HG02943 (cell line): ENCODE data around the gene PWP1.

ENCODE experiments used
- ATAC-seq: cut with Tn5 transposase; IDR thresholded peaks from one replicate; pipeline ENCODE4 v1.9.1; 2021; ENCODE audit warnings: mild to moderate bottlenecking, low read depth, moderate library complexity; ENCODE audit not compliant: unreplicated experiment

PWP1 gene

DNA sequence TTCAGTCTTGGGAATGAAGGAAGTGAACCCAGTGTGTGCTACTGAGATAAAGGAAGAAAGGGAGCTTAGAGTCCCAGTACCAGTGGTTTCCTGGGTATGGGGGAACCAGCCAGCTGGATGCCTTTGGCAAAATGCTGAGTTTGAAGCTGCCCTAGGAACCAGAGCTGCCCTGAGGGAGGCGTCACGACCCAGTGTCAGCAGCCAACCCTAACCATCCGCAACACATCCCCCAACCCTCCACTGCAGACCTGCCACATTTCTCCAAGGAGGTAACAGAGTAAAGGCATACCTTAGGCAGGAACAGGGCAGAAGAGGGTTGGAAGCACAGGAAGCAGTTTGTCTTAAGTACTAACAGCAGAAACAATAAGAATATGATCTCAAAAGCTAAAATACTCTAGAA is 46.8 kb downstream of the PWP1 start:
- no peak for ATAC-seq

DNA sequence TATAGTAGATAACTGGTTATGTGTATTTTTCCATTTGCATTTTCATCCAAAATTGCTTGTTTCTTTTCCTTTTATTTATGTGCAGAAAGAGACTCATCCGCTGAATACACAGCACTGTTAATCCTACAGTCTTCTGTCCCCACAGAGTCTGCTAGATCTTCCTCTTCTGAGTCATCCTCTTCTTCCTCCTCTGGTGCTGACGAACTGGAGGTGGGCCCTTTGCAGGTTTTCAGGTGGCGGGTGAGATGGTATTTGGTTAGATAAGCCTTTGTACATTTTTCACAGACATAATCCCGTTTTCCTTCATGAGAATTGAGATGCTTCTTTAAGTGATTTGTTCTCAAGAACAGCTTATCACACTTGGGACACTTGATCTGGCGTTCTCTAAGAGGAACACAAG is 48.5 kb downstream of the PWP1 start:
- ATAC-seq: no peak

DNA sequence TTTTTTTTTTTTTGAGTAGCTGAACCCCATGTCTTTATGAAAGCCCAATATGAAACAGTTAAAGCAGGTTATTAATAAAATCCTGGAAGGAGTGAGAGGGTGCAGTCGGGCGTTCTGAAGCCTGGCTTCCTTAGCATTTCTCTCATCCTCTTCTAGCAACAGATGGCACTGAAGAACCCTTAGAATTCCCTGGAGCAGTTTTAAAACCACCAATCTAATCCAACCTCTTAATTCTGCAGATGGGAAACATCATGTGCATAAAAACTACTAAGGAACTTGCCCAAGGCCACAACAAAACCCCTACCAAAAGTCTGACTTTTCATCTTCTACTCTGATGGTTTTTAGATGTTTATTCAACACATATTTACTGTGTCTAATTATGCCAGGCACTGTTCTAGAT is 50.2 kb downstream of the PWP1 start:
- no peak for ATAC-seq

DNA sequence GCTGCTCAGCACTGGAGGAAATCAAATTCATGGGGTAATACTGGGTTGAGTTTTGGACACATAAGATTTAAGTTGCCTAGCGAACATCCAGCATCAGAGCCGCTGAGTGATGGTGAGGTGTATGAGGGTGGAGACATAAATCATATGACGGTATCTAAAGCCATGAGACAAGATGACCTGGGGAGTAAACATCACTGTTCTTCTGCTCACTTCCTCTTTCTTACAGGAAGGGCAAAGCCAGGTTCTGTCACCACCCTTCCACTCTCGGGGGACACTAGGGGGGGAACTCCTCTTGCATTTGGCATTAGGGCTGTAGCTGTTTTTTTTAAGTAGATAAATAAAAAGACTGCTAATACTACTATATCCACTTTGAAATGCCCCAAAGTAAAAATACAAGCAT is 51.3 kb downstream of the PWP1 start:
- ATAC-seq: peak; percentile 91

DNA sequence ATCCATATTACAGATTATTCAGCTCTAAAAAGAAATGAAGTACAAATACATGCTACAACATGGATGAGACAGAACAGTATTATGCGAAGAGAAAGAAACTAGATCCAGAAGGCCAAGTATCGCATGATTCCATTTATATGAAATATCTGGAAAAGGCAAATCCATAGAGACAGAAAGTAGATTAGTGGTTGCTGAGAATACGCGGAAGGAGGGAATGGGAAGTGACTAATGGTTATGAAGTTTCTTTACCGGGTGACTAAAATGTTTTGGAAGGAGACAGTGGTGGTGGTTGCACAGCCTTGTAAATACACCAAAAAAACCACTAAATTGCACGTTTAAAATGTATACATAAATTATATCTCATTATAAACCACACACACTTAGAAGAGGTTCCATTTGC is 62.9 kb downstream of the PWP1 start:
- ATAC-seq: no peak

DNA sequence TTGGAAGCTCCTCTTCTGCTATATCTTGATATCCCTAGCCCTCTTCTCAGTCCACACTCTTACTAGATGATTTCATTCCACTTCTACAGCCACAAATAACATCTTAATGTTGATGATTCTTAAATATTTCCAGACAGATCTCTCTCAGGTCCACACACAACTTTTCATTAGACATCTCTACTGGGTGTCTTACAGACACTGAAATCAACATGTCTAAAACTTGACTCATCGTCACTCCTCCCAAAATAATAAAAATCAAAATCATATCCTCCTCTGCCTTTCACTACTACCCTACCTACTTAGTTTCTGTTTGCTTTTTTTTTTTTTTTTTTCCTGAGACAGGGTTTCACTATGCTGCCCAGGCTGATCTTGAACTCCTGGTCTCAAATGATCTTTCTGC is 63.5 kb downstream of the PWP1 start:
- ATAC-seq: no peak

DNA sequence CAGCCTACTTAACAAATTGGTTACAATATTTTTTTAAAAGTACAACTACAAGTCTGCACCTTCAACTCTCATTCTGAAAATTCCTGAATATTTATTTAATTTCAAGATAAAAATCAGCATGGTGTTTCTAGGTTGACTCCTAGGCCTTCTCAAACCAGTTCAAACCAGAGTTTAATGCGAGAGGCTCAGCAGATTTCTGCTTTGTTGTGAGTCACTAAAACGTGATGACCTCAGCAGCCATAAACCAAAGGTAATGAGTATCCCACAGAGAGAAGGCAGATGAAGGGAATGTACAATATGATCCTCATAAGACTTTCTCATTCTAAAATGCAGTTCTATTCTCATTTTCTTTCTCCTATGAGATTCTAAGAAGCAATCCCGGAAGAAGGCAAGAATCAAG is 73.8 kb downstream of the PWP1 start:
- no peak for ATAC-seq

DNA sequence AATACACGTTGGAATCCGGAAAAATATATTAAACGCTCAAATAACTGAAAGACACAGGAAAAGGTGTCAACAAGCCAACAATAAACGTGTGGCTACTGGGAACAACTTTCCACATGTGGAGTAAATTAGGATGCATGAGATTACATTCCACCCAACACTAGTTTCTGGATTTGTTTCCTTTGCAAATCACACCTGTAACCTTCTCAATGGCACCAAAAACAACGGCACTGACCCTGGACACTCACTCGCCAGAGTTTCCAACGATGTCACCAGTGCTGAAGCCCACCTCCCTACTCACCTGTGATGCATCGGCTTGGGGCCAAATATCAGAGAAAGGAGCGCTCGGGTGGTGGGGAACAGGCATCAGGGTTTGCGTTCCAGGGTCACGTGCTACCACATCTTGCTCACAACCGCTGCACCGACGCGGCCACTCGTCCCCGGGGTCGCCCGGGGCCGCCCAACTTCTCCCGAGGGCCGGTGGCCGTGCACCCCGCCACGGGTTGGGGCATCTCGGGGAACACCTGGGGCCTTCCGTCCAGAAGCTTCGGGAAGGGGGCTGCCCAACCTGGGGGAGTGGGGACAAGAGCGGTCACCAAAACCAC is 74.7 kb downstream of the PWP1 start:
- peak; percentile 27 for ATAC-seq

DNA sequence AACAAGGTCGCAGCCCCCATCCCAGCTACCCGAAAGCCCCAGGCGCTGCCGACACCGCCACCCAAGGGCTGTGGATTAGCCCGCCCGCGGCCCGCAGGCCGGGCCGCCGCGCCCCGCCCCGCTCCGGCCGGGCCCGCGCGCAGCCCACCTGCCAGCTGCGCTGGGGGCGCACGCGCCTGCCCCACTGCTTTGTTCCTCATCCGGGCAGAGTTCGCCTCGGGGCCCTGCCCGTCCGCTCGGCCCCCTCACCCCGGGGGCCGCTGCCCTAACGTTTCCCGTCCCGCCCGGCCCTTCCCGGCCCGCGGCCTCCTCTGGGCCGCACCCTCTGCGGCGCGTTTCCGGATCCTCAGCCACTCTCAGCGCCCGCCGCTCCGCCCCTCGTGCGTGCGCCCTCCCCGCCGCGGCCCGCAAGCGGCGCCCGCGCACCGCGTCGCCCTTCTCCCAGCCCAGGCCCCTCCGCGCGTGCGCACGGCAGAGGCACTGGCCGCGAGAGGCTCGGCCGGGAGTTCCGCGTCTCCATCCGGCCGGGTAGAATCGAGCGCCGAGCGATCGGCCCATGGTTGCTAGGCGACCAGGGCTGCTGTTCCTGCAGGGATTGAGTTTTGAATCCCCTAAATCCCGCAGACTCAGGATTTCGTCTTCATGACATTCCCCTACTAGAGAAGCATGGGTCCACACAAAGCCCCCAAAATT is 75.4 kb downstream of the PWP1 start, which contains the start of gene PRDM4:
TSS of gene PRDM4 (minus strand) at position 329 of the 693 bp plus-strand sequence. CDS start 622 bp downstream, outside the sequence.
- ATAC-seq: peak; percentile 95

DNA sequence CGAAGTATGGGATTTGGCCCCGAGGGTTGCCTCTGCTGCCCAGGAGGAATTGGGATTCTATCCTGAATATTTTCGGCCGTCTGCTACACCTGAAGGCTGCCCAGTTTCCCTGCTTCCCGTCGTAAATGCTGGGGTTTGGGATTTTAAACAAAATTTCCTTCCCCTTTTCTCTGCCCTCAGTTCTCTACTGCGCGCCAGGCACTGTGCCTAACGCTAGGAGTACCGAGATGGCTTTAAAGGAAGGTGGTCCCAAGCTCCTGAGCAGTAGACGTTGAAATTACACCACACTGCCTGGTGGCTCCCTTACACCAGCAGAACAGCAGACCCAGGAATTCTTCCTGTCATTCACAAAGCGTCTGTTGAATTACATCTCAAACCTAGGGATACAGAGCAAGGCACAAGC is 75.9 kb downstream of the PWP1 start:
- no peak for ATAC-seq
